ENCODE results near the gene PNKD.
"Not testable (repeated sequence)": the region's sequence is repeated elsewhere in the genome, so short reads cannot be mapped to it uniquely, and the experiment has no call there.

PNKD gene

DNA sequence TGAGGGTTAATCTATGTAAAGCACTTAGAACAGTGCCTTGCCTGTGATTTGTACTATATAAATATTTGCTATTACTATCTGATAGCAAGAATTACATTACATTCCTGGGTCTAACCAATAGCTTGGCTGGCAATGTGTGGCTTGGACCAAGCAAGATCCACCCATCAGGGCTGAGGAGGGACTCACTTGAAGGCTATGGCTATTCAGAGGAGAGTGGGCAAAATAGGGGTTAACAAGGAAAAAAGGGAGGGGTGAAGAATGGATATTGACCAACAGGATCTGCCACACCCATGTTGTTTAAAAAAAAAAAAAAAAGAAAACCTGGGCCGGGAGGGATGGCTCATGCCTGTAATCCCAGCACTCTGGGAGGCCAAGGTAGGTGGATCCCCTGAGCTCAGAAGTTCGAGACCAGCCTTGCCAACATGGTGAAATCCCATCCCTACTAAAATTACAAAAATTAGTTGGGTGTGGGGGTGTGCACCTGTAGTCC lies 42.0 kb downstream of the PNKD start:
- H3K9ac ChIP-seq (ENCODE audit: low read length), result no peak overlapping the region
- no peaks in the 10 kb centered on the region for H3K9me2 ChIP-seq (ENCODE audit: low read depth, low read length)
- no peak for TF ChIP-seq EZH2 (IDR thresholded peaks at IDR 0.05; ENCODE audit: borderline replicate concordance, low read length)
- TF ChIP-seq, protein P1, sequence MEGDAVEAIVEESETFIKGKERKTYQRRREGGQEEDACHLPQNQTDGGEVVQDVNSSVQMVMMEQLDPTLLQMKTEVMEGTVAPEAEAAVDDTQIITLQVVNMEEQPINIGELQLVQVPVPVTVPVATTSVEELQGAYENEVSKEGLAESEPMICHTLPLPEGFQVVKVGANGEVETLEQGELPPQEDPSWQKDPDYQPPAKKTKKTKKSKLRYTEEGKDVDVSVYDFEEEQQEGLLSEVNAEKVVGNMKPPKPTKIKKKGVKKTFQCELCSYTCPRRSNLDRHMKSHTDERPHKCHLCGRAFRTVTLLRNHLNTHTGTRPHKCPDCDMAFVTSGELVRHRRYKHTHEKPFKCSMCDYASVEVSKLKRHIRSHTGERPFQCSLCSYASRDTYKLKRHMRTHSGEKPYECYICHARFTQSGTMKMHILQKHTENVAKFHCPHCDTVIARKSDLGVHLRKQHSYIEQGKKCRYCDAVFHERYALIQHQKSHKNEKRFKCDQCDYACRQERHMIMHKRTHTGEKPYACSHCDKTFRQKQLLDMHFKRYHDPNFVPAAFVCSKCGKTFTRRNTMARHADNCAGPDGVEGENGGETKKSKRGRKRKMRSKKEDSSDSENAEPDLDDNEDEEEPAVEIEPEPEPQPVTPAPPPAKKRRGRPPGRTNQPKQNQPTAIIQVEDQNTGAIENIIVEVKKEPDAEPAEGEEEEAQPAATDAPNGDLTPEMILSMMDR (IDR thresholded peaks at IDR 0.05; ENCODE audit: low read length), result no peak
- H3K36me3 ChIP-seq (ENCODE audit: insufficient read depth, low read length), result no peaks in the 10 kb centered on the region
- H3F3A ChIP-seq (ENCODE audit: insufficient read depth, low read length), result no peaks in the 10 kb centered on the region
- no peak overlapping the region for H2AFZ ChIP-seq (ENCODE audit: low read length)
- H3K27me3 ChIP-seq (ENCODE audit: insufficient read depth, low read length), result no peaks in the 10 kb centered on the region
- no peak overlapping the region for H3K27ac ChIP-seq (ENCODE audit: low read depth, low read length, poor library complexity, severe bottlenecking)
- no peaks in the 10 kb centered on the region for H3K9me3 ChIP-seq (ENCODE audit: low read length)
- no peak overlapping the region for H3K4me2 ChIP-seq (ENCODE audit: low read length)
- H3K4me1 ChIP-seq (ENCODE audit: insufficient read depth, low read length, severe bottlenecking), result no peaks in the 10 kb centered on the region
- no peak overlapping the region for H3K4me3 ChIP-seq (ENCODE audit: low read depth, low read length, poor library complexity, severe bottlenecking)
- no peaks in the 10 kb centered on the region for H4K20me1 ChIP-seq (ENCODE audit: insufficient read depth, low read length)
- H3K79me2 ChIP-seq (ENCODE audit: insufficient read depth, low read length), result no peaks in the 10 kb centered on the region

DNA sequence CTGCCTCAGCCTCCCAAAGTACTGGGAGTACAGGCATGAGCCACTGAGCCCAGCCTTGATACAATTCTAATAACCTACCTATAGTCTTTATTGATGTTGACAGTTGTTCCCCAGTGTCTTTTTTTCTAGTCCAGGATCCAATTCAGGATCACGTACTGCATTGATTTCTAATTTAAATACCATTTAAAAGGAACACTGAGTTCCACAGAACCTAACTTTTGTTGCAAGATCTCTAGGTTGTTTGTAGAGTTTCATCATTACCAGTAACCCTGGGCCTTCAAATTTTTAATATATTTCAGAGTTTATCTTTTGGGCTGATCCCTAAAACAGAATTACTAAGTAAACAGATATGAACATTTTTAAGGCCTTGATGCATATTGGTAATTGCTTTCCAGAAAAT lies 43.0 kb downstream of the PNKD start:
- Histone ChIP-seq H3F3A (ENCODE audit: insufficient read depth, low read length) (no peaks in the 10 kb centered on the region), H3K4me1 (ENCODE audit: insufficient read depth, low read length, severe bottlenecking) (no peaks in the 10 kb centered on the region), H4K20me1 (ENCODE audit: insufficient read depth, low read length) (no peaks in the 10 kb centered on the region), H3K9me2 (ENCODE audit: low read depth, low read length) (no peaks in the 10 kb centered on the region), H3K79me2 (ENCODE audit: insufficient read depth, low read length) (no peaks in the 10 kb centered on the region), H3K4me2 (ENCODE audit: low read length) (no peak overlapping the region), H3K4me3 (ENCODE audit: low read depth, low read length, poor library complexity, severe bottlenecking) (no peak overlapping the region), H3K36me3 (ENCODE audit: insufficient read depth, low read length) (no peaks in the 10 kb centered on the region), H2AFZ (ENCODE audit: low read length) (no peak overlapping the region), H3K27me3 (ENCODE audit: insufficient read depth, low read length) (no peaks in the 10 kb centered on the region), H3K9ac (ENCODE audit: low read length) (no peak overlapping the region), H3K27ac (ENCODE audit: low read depth, low read length, poor library complexity, severe bottlenecking) (no peak overlapping the region), H3K9me3 (ENCODE audit: low read length) (no peaks in the 10 kb centered on the region)
- TF ChIP-seq, protein P1 (IDR thresholded peaks at IDR 0.05; ENCODE audit: low read length), result no peak

DNA sequence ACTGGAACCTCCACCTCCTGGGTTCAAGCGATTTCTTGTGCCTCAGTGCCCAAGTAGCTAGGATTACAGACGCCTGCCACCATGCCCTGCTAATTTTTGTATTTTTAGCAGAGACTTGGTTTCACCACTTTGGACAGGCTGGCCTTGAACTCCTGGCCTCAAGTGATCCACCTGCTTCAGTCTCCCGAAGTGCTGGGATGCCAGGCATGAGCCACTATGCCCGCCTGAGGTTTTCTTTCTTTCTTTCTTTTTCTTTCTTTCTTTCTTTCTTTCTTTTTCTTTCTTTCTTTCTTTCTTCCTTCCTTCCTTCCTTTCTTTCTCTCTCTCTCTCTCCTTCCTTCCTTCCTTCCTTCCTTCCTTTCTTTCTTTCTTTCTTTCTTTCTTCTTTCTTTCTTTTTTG lies 44.4 kb downstream of the PNKD start:
- H3F3A ChIP-seq (ENCODE audit: insufficient read depth, low read length); H3K36me3 ChIP-seq (ENCODE audit: insufficient read depth, low read length); H3K9ac ChIP-seq (ENCODE audit: low read length); H3K79me2 ChIP-seq (ENCODE audit: insufficient read depth, low read length); H3K9me2 ChIP-seq (ENCODE audit: low read depth, low read length); H3K4me3 ChIP-seq (ENCODE audit: low read depth, low read length, poor library complexity, severe bottlenecking); H3K9me3 ChIP-seq (ENCODE audit: low read length); H4K20me1 ChIP-seq (ENCODE audit: insufficient read depth, low read length); H2AFZ ChIP-seq (ENCODE audit: low read length); H3K27me3 ChIP-seq (ENCODE audit: insufficient read depth, low read length); H3K4me2 ChIP-seq (ENCODE audit: low read length); H3K27ac ChIP-seq (ENCODE audit: low read depth, low read length, poor library complexity, severe bottlenecking); H3K4me1 ChIP-seq (ENCODE audit: insufficient read depth, low read length, severe bottlenecking): not testable (repeated sequence)

- no peak overlapping the region for H3K4me3 ChIP-seq (ENCODE audit: low read depth, low read length, poor library complexity, severe bottlenecking)
- H3K4me2 ChIP-seq (ENCODE audit: low read length), result no peak overlapping the region
- no peaks in the 10 kb centered on the region for H3K9me2 ChIP-seq (ENCODE audit: low read depth, low read length)
- no peak overlapping the region for H3K27ac ChIP-seq (ENCODE audit: low read depth, low read length, poor library complexity, severe bottlenecking)
- H3K27me3 ChIP-seq (ENCODE audit: insufficient read depth, low read length), result no peaks in the 10 kb centered on the region
- TF ChIP-seq, protein P1 (IDR thresholded peaks at IDR 0.05; ENCODE audit: low read length), result no peak
- no peak for TF ChIP-seq EZH2 (IDR thresholded peaks at IDR 0.05; ENCODE audit: borderline replicate concordance, low read length)
- no peaks in the 10 kb centered on the region for H3F3A ChIP-seq (ENCODE audit: insufficient read depth, low read length)
- no peak overlapping the region for H2AFZ ChIP-seq (ENCODE audit: low read length)
- no peaks in the 10 kb centered on the region for H4K20me1 ChIP-seq (ENCODE audit: insufficient read depth, low read length)
- H3K4me1 ChIP-seq (ENCODE audit: insufficient read depth, low read length, severe bottlenecking), result no peaks in the 10 kb centered on the region
- no peak overlapping the region for H3K9ac ChIP-seq (ENCODE audit: low read length)
- H3K9me3 ChIP-seq (ENCODE audit: low read length), result no peaks in the 10 kb centered on the region
- H3K36me3 ChIP-seq (ENCODE audit: insufficient read depth, low read length), result no peaks in the 10 kb centered on the region
- H3K79me2 ChIP-seq (ENCODE audit: insufficient read depth, low read length), result no peaks in the 10 kb centered on the region
These were observed 45.1 kb downstream of the PNKD start for GRCh38 chr2:218315397-218315796.
